Measurements from ENCODE around the gene FAM53A. TPM values are rescaled to one million over a fixed set of nuclear protein-coding genes. Genes with fewer than 3 reads are reported as not detected.

The FAM53A gene
- total and polyA plus RNA-seq, 7 donors: 0.71 to 1.9 (median 1.3) TPM

GRCh38 chr4:1668488-1668840, 15.6 kb downstream of the FAM53A start:
- no peak for TF ChIP-seq CTCF (IDR thresholded peaks at IDR 0.05)
- Histone ChIP-seq H3K27ac (no peak overlapping the region), H3K9me3 (no peaks in the 10 kb centered on the region), H3K27me3 (ENCODE audit: insufficient read depth in 3 of 3, low read length in 2 of 3) (no peaks in the 10 kb centered on the region), H3K36me3 (ENCODE audit: insufficient read depth in 1 of 2, low read depth in 1 of 2) (no peaks in the 10 kb centered on the region), H3K4me3 (no peak overlapping the region), H3K4me1 (no peaks in the 10 kb centered on the region)
- 60 to 84% (median 78%) methylated on average over 8 of the region's 8 CpGs for WGBS, 3 donors
- DNase-seq: no peak
- intact Hi-C loops (cut with DNase I): no loop called here
- ATAC-seq: no peak

- H3K4me3 ChIP-seq: no peak overlapping the region
- whole genome bisulfite sequencing, 3 donors: 88 to 90% (median 89%) methylated on average over 15 of the region's 15 CpGs
- ATAC-seq: no peak
- no peak for DNase-seq
- intact Hi-C loops (cut with DNase I): no loop called here
- H3K9me3 ChIP-seq: no peaks in the 10 kb centered on the region
- no peaks in the 10 kb centered on the region for H3K4me1 ChIP-seq
- no peaks in the 10 kb centered on the region for H3K27me3 ChIP-seq (ENCODE audit: insufficient read depth in 3 of 3, low read length in 2 of 3)
- H3K27ac ChIP-seq: no peak overlapping the region
- no peak for TF ChIP-seq CTCF (IDR thresholded peaks at IDR 0.05)
- no peaks in the 10 kb centered on the region for H3K36me3 ChIP-seq (ENCODE audit: insufficient read depth in 1 of 2, low read depth in 1 of 2)
Measured at GRCh38 chr4:1667273-1667672, 16.8 kb downstream of the FAM53A start.

- H3K9me3 ChIP-seq: no peaks in the 10 kb centered on the region
- H3K36me3 ChIP-seq (ENCODE audit: insufficient read depth in 1 of 2, low read depth in 1 of 2): no peaks in the 10 kb centered on the region
- DNase-seq (peak in 1 of 2 donors; percentile 69), ATAC-seq (peak; percentile 71 to 86 (median 80))
- TF ChIP-seq CTCF (IDR thresholded peaks at IDR 0.05): no peak
- no peaks in the 10 kb centered on the region for H3K27me3 ChIP-seq (ENCODE audit: insufficient read depth in 3 of 3, low read length in 2 of 3)
- H3K27ac ChIP-seq: no peak overlapping the region
- no peaks in the 10 kb centered on the region for H3K4me1 ChIP-seq
- intact Hi-C loops (cut with DNase I): no loop called here
- 36 to 61% (median 38%) methylated on average over 12 of the region's 12 CpGs for WGBS, 3 donors
- no peak overlapping the region for H3K4me3 ChIP-seq
Measured at GRCh38 chr4:1666391-1666790, 17.7 kb downstream of the FAM53A start.

- Histone ChIP-seq H3K27ac (no peak overlapping the region), H3K4me3 (no peak overlapping the region), H3K9me3 (no peaks in the 10 kb centered on the region), H3K36me3 (ENCODE audit: insufficient read depth in 1 of 2, low read depth in 1 of 2) (no peaks in the 10 kb centered on the region), H3K4me1 (no peaks in the 10 kb centered on the region), H3K27me3 (ENCODE audit: insufficient read depth in 3 of 3, low read length in 2 of 3) (no peaks in the 10 kb centered on the region)
- ATAC-seq (no peak), DNase-seq (no peak)
- intact Hi-C loops (cut with DNase I): no loop called here
- 87 to 93% (median 89%) methylated on average over 8 of the region's 8 CpGs for WGBS, 3 donors
- no peak for TF ChIP-seq CTCF (IDR thresholded peaks at IDR 0.05)
Measured at GRCh38 chr4:1664141-1664540, 20.0 kb downstream of the FAM53A start.

- 90 to 96% (median 95%) methylated on average over 5 of the region's 5 CpGs for WGBS, 3 donors
- no peak for TF ChIP-seq CTCF (IDR thresholded peaks at IDR 0.05)
- Histone ChIP-seq H3K4me3 (no peak overlapping the region), H3K27me3 (ENCODE audit: insufficient read depth in 3 of 3, low read length in 2 of 3) (no peaks in the 10 kb centered on the region), H3K27ac (no peak overlapping the region), H3K9me3 (no peaks in the 10 kb centered on the region), H3K36me3 (ENCODE audit: insufficient read depth in 1 of 2, low read depth in 1 of 2) (no peaks in the 10 kb centered on the region), H3K4me1 (no peaks in the 10 kb centered on the region)
- intact Hi-C loops (cut with DNase I): no loop called here
- ATAC-seq: no peak
- DNase-seq: no peak
Measured at GRCh38 chr4:1663549-1663948, 20.6 kb downstream of the FAM53A start.

All from psoas muscle (tissue), 8 donors.